HuH-7.5 (cell line): Measurements from ENCODE around the gene ASXL2.
"Not testable (repeated sequence)": the region's sequence is repeated elsewhere in the genome, so short reads cannot be mapped to it uniquely, and the experiment has no call there.

Experiments
- DNase-seq: peaks from one replicate; pipeline ENCODE4 v3.0.0; 2011; ENCODE audit warnings: low spot score

ASXL2 gene

DNA sequence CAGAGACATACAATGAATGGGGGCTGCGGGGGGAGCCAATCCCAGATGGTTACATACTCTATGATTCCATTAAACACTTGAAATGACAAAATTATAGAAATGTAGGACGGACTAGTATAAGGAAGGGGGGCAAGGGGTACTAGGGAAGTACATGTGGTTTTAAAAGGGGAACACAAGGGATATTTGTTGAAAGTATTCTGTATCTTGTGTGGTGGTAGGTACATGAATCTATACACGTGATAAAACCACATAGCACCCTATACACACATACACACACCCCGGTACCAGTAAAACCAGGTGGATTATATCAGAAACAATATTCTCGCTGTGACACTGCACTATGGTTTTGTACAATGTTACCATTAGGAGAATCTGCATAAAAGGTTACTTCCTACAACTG is 45.4 kb downstream of the ASXL2 start:
- DNase-seq: no peak

DNA sequence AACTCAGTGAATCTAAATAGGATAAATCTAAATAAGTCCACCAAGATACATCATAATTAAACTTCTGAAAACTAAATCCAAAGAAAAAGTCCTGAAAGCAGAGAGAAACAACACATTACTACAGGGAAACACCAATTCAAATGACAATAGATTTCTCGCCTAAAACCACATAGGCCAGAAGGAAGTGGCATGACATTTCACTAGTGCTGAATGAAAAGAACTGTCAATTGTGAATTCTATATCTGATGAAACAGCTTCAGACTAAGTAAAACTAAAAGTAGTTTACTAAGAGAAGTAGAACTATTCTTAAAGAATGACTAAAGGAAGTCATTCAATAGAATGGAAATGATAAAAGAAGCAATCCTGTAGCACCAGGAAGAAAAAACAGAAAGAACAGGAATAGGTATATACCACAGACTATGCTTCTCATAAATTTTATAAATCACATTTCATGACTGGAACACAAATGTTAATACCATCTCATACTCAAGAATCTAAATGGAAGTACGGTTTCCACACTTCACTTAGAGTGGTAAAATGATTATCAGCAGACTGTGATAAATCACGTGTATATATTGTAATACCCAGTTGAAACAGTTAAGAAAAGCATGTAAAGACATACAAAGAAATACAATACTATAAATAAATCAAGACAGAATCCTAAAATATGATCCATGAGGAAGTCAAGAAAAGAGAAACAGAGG is 46.4 kb downstream of the ASXL2 start:
- no peak for DNase-seq

DNA sequence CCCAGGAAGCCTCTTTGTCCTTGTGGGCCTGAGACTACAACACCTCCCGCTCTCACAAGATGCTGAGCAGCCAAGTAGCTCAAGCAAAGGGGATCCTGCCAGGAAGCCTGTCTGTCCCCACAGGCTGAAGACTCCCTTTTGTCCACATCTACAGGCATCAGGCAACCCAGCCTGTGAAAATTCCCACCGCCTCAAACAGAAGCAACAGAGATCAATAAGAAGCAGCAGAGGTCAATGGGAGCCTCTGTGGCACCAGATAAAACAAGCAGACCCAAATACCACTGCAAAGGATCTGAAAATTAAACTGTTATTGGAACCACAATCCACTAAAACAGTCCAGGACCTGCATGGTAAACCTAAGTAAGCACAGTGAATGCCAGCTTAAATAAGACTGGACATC is 48.5 kb downstream of the ASXL2 start:
- no peak for DNase-seq

DNA sequence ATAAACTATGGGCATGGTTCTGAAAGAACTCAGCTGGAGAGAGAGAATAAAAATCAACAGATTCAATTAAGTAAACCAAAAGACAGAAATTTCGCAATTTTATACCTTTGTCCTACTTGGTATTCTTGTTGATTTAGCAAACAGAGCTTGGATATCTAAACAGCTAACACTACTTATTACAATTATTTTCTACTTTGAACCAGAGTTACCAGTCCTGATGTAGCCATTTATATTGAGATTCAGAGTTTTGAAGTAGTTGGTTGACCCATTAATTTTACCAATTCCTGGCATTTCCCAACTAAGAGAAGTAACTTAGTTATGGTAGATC is 48.9 kb downstream of the ASXL2 start:
- DNase-seq: no peak

- DNase-seq: not testable (repeated sequence)
Measured at GRCh38 chr2:25828532-25829376, 49.5 kb downstream of the ASXL2 start.

DNA sequence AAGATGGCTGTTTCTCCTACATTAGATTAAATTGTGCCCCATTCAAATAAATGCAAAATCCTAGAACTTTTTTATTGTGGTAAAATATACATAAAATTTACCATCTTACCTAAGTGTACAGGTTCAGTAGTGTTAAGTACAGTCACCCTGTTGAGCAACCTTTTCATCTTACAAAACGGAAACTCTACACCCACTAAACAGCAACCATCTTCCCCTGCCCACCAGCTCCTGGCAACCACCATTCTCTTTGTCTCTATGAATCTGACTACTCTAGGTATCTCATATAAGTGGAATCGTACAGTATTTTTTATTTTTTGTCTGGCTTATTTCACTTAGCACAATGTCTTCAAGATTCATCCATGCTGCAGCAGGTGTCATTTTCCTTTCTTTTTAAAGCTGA is 53.0 kb downstream of the ASXL2 start:
- no peak for DNase-seq

- DNase-seq: no peak
Measured at GRCh38 chr2:25824718-25825117, 53.6 kb downstream of the ASXL2 start.

DNA sequence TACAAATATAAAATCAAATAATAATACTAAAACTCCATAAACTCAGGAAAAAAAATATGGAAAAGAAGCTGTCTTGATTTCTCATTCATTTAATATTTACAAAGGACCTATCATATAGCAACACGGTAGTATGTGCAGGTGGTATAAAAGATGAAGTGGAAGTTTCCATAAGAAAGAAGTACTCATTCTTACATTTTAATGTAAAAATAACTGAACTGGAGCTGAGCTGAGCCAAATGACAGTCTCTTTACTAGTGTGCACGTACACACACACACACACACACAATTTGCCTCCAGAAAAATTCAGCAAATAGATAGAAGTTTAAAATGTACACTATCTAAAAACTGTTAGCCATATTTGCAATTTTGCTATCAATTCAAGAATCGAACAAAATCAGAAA is 54.1 kb downstream of the ASXL2 start:
- no peak for DNase-seq

DNA sequence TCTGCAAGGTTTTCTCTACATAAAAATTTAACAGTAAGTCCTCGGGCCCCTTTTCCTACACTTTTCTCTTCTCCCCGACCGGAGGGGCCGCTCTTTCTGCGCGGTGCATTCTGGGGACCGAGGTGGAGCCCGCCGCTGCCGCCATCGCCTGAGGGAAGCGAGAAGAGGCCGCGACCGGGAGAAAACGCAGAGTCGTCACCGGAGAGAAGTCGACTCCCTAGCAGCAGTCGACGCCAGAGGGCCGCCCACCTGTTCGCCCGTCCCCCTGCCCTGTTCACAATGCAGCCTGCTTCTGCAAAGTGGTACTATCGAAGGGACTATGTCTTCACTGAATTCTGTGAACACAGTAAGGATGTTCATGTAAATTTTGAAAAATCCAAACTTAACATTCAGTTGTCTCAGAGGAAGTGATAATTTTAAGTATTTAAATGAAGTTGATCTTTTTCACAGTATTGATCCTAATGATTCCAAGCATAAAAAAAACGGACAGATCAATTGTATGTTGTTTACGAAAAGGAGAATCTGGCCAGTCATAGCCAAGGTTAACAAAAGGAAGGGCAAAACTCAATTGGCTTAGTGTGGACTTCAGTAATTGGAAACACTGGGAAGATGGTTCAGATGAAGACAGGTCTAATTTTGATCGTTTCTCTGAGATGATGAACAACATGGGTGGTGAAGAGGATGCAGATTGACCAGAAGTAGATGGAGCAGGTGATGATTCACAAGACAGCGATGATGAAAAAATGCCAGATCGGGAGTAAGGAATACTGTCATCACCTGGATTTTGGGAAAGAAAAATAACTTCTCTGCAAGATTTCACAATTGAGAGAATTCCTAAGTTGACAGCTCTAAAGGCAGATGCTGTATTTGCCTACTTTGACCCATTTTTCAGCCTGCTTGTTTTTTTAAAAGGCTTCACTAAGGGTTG is 55.8 kb downstream of the ASXL2 start:
- no peak for DNase-seq

DNA sequence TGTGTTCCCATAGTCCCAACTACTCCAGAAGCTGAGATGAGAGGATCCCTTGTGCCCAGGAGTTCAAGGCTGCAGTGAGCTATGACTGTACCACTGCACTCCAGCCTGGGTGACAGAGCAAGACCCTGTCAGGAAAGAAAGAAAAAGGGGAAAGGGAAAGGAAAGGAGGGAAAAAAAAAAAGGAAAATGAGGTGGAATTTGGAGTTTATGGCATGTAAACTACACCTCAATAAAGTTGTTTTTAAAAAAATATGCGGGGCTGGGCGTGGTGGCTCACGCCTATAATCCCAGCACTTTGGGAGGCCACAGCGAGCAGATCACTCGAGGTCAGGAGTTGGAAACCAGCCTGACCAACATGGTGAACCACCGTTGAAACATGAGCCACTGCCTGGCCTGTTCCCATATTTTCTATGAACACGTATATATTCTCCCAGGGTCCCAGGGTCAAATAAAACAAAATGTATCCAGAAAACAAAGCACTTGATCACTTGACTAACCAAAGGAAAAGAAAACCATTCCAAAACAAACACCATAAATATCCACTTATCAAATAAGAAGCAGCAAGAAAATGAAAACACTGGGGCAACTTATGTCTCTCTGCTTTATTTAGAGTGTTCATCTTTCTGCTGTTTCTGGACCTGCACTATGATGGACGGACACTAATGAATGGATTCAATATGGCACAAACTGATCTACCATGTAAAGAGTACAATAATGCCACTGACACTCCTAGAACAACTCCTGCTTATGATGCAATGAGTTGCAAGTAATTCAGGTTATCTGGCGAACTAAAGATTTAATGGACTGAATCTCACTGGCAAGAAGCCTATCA is 56.8 kb downstream of the ASXL2 start:
- DNase-seq: no peak

DNA sequence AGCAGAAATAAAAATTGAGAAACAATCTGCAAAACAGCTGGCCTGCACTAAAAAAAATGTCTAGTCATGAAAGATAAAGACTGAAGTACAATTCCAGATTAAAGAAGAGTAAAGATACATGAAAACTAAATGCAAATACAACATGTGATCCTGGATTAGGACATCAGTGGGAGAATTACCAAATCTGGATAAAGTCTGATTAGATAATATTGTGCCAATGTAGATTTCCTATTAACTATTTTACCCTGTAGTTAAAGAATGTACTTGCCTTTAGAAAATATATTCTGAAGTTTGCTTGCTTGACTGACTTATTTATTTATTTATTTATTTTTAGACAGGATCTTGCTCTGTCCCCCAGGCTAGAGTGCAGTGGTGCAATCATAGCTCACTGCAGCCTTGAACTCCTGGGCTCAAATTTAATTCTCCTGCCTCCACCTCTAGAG is 58.7 kb downstream of the ASXL2 start:
- DNase-seq: no peak

- DNase-seq: no peak
Measured at GRCh38 chr2:25817630-25818029, 60.7 kb downstream of the ASXL2 start.

DNA sequence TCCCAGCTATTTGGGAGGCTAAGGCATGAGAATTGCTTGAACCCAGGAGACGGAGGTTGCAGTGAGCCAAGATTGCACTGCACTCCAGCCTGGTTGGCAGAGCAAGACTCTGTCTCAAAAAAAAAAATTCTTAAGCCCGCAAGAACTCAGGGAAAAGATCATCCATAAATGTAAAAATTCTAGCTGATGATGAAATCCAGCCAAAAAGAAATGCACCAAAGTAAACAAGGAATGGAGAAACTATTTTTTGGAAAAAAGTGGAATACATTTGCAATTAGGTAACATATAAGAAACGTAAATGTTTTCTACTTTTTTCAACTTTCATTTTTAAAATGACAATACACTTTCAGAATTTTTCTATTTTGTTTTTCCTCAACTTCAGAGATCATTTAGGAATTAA is 61.3 kb downstream of the ASXL2 start:
- no peak for DNase-seq

DNA sequence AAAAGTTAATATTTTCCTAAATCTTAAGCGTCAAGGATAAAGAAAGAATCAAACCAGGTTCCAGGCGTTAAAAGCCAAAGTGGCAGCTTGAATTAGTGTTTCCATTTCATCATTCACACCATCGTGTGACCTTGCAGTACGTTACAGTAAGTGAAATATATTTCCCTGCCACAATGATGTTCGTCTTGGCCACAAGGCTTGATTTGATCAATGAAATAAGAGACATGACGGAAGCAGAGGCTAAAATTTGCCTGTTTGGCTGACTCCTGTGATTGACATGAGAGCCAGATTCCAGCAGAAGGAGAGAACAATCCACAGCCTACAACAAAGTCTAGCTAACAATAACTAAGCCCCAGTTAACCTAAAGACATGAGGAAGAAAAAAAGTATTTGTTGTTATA is 62.0 kb downstream of the ASXL2 start:
- no peak for DNase-seq

DNA sequence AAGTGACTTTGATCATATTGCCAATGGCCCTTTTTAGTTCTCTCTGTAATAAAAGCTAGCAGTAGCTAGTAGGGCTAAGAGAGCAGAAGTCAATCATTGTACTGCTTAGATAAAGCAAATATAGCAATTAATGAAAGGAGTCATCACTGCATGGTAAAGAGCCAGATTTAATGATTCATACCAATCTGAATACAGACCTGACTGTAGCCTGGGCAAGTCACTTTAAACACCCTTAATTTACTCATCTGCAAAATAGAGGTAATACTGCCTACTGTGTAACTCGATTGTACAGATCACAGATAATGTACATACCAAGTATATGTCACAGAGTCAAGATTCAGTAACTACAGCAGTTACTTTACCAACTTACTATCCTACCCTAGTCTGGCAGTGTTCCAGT is 63.6 kb downstream of the ASXL2 start:
- no peak for DNase-seq

DNA sequence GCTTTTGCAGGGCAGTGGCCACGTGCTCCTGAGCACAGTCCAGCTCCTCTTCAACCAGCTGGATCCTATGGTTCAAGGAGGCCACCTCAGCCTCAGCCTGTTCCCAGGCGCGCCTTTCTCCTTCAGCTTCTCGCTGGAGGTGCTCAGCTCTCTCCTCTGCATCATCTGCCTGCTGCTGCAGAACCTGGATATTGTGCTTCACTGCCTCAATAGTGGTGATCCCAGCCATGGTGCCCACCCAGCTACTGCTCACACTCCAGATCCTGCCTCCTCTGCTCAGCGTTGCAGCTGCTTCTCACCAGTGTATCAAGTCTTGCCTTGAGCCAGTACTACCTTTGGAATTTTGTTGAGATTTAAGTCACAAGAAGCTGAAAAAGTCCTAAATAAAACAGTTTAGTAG is 67.9 kb downstream of the ASXL2 start:
- DNase-seq: no peak

- DNase-seq: no peak
Measured at GRCh38 chr2:25809646-25810045, 68.6 kb downstream of the ASXL2 start.

- no peak for DNase-seq
Measured at GRCh38 chr2:25808006-25808383, 70.3 kb downstream of the ASXL2 start.

DNA sequence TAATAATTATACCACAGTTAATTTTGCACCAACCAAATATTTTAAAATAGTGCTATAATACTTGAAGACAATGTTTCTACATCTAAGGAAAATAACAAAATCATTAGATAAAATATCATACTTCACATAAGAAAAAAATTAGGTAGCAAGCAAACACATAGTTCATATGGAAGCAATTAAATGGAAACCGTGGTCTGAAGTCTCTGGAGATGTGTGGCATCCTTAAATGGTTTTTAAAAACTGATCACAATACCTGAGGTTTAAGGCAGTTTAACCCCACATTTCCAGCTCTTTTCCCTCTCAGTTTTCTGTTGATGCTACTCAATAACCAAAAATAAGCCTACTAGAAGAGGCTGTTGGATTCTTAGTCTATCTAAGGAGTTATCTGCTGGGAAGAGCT is 71.3 kb downstream of the ASXL2 start:
- DNase-seq: no peak

DNA sequence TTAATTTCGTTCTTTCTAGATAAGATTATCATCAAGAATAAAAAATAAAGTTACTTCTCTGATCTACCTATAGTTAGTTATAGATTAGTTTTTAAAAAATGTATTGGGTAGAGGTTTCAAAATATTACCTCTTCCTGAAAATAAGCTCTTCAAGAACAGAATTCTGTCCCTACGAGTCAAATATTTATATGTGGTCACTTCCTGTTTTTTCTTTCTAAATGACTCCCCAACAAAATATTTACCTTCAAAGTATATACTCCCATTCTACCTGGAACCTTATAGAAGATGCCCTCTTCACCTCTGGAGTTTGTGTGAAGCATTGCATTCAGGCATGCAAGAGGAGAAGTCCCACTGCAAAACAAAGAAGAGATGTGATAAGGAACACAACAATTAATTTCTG is 72.3 kb downstream of the ASXL2 start:
- DNase-seq: no peak

DNA sequence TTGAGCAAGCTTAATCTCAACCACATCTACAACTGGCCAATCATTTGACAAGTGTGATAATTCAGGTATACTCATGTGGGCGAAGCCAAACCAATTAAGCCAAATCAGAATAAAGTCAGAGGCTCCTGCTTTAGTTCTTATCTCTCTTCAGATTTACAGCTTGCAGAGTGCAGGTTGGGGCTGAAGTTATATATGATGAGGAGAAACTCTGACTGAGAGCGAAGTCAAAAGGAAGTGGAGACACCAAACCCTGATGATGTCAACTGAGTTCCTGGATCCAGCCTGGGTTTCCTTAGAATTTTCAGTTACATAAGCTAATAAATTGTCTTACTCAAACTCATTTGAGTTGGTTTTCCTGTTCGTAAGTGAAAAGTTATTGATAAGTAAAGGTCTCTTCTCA is 73.9 kb downstream of the ASXL2 start:
- DNase-seq: no peak

GRCh38 chr2:25799301-25799700 is 79.0 kb downstream of the ASXL2 start:
- no peak for DNase-seq
